Measurements from ENCODE around the gene RBM15.

Gene RBM15

GRCh38 chr1:110338886-110339406 lies at the start of gene RBM15:
RBM15 (plus strand) TSS chr1:110339377; CDS start chr1:110339406, 29 bp downstream.
- peak; percentile 100 for DNase-seq

GRCh38 chr1:110291241-110292030 lies 47.7 kb upstream of the RBM15 start:
- DNase-seq, result peak in 1 of 2 experiments; percentile 67

- DNase-seq, result no peak
Observed at GRCh38 chr1:110292031-110292741, 47.0 kb upstream of the RBM15 start.

GRCh38 chr1:110293601-110294104 lies 45.5 kb upstream of the RBM15 start:
- DNase-seq, result no peak

- no peak for DNase-seq
Observed at GRCh38 chr1:110294308-110294707, 44.9 kb upstream of the RBM15 start.

GRCh38 chr1:110298991-110299390 lies 40.2 kb upstream of the RBM15 start:
- DNase-seq, result no peak

GRCh38 chr1:110300412-110301085 lies 38.6 kb upstream of the RBM15 start:
- no peak for DNase-seq

GRCh38 chr1:110302836-110303235 lies 36.3 kb upstream of the RBM15 start:
- no peak for DNase-seq

GRCh38 chr1:110305900-110306420 lies 33.2 kb upstream of the RBM15 start:
- no peak for DNase-seq

- DNase-seq, result peak in 1 of 2 experiments; percentile 21
Observed at GRCh38 chr1:110307239-110307974, 31.8 kb upstream of the RBM15 start.

GRCh38 chr1:110308247-110308646 lies 30.9 kb upstream of the RBM15 start:
- no peak for DNase-seq

- DNase-seq, result no peak
Observed at GRCh38 chr1:110309139-110309538, 30.0 kb upstream of the RBM15 start.

GRCh38 chr1:110309767-110310166 lies 29.4 kb upstream of the RBM15 start:
- no peak for DNase-seq

GRCh38 chr1:110310300-110310699 lies 28.9 kb upstream of the RBM15 start:
- DNase-seq, result no peak

- DNase-seq, result peak; percentile 35 to 86
Observed at GRCh38 chr1:110312188-110313121, 26.7 kb upstream of the RBM15 start.

GRCh38 chr1:110316735-110317134 lies 22.4 kb upstream of the RBM15 start:
- no peak for DNase-seq

- no peak for DNase-seq
Observed at GRCh38 chr1:110318046-110318445, 21.1 kb upstream of the RBM15 start.

- no peak for DNase-seq
Observed at GRCh38 chr1:110319332-110320167, 19.6 kb upstream of the RBM15 start.

- no peak for DNase-seq
Observed at GRCh38 chr1:110320168-110320518, 19.0 kb upstream of the RBM15 start.

- no peak for DNase-seq
Observed at GRCh38 chr1:110321045-110321444, 18.1 kb upstream of the RBM15 start.

Measured in NCI-H446 (cell line).